Activated CD4-positive, CD25-positive, alpha-beta regulatory T cell treated with anti-CD3 and anti-CD28 coated beads, Interleukin-2, amount 50 U/mL, for 24 hours (primary cell): ENCODE measurements around the gene HPCAL1.
"Not testable (repeated sequence)": the region's sequence is repeated elsewhere in the genome, so short reads cannot be mapped to it uniquely, and the experiment has no call there.

ENCODE experiments used
- ATAC-seq, 2 donors: fragments of 150-1000 bp; cut with Tn5 transposase; one replicate each; pipeline ENCODE4 v1.10.0; 2021; ENCODE audit warnings: mild to moderate bottlenecking in 1 of 2, moderate library complexity in 1 of 2

Gene HPCAL1

GRCh38 chr2:10302479-10303180, at the start of gene HPCAL1:
Gene HPCAL1, plus strand, starts transcription at chr2:10302904. Its CDS starts 116,854 bp downstream, at chr2:10419758.
- peak; percentile 72 to 74 for ATAC-seq

GRCh38 chr2:10253596-10254372, 48.9 kb upstream of the HPCAL1 start:
- ATAC-seq: no peak

GRCh38 chr2:10254373-10255188, 48.1 kb upstream of the HPCAL1 start:
- no peak for ATAC-seq

GRCh38 chr2:10255189-10256030, 47.3 kb upstream of the HPCAL1 start:
- ATAC-seq: no peak

- ATAC-seq: no peak
Measured at GRCh38 chr2:10256031-10256514, 46.6 kb upstream of the HPCAL1 start.

- no peak for ATAC-seq
Measured at GRCh38 chr2:10256515-10257031, 46.1 kb upstream of the HPCAL1 start.

- no peak for ATAC-seq
Measured at GRCh38 chr2:10257036-10257435, 45.7 kb upstream of the HPCAL1 start.

- no peak for ATAC-seq
Measured at GRCh38 chr2:10257500-10258147, 45.1 kb upstream of the HPCAL1 start.

- ATAC-seq: no peak
Measured at GRCh38 chr2:10258326-10258725, 44.4 kb upstream of the HPCAL1 start.

GRCh38 chr2:10258726-10259125, 44.0 kb upstream of the HPCAL1 start:
- ATAC-seq: no peak

GRCh38 chr2:10260130-10260529, 42.6 kb upstream of the HPCAL1 start:
- ATAC-seq: no peak

GRCh38 chr2:10263526-10263925, 39.2 kb upstream of the HPCAL1 start:
- not testable (repeated sequence) for ATAC-seq

- no peak for ATAC-seq
Measured at GRCh38 chr2:10264506-10265328, 38.0 kb upstream of the HPCAL1 start.

GRCh38 chr2:10265329-10266132, 37.2 kb upstream of the HPCAL1 start:
- no peak for ATAC-seq

GRCh38 chr2:10266133-10266620, 36.5 kb upstream of the HPCAL1 start:
- no peak for ATAC-seq

- ATAC-seq: no peak
Measured at GRCh38 chr2:10267036-10267435, 35.7 kb upstream of the HPCAL1 start.

GRCh38 chr2:10267551-10268465, 34.9 kb upstream of the HPCAL1 start:
- no peak for ATAC-seq

- ATAC-seq: no peak
Measured at GRCh38 chr2:10269291-10269690, 33.4 kb upstream of the HPCAL1 start.
